GM21528 (cell line): ENCODE results near the gene COMP.
"Not testable (repeated sequence)": the region's sequence is repeated elsewhere in the genome, so short reads cannot be mapped to it uniquely, and the experiment has no call there.

Source experiments
- ATAC-seq: cut with Tn5 transposase; IDR thresholded peaks from one replicate; pipeline ENCODE4 v1.9.1; 2021; ENCODE audit warnings: mild to moderate bottlenecking, moderate library complexity; ENCODE audit not compliant: unreplicated experiment, low FRiP score

The COMP gene

GRCh38 chr19:18790566-18791314 lies at the start of gene COMP:
TSS of gene COMP (minus strand) at chr19:18791305. CDS start at chr19:18791269, 36 bp downstream.
- ATAC-seq, result no peak

DNA sequence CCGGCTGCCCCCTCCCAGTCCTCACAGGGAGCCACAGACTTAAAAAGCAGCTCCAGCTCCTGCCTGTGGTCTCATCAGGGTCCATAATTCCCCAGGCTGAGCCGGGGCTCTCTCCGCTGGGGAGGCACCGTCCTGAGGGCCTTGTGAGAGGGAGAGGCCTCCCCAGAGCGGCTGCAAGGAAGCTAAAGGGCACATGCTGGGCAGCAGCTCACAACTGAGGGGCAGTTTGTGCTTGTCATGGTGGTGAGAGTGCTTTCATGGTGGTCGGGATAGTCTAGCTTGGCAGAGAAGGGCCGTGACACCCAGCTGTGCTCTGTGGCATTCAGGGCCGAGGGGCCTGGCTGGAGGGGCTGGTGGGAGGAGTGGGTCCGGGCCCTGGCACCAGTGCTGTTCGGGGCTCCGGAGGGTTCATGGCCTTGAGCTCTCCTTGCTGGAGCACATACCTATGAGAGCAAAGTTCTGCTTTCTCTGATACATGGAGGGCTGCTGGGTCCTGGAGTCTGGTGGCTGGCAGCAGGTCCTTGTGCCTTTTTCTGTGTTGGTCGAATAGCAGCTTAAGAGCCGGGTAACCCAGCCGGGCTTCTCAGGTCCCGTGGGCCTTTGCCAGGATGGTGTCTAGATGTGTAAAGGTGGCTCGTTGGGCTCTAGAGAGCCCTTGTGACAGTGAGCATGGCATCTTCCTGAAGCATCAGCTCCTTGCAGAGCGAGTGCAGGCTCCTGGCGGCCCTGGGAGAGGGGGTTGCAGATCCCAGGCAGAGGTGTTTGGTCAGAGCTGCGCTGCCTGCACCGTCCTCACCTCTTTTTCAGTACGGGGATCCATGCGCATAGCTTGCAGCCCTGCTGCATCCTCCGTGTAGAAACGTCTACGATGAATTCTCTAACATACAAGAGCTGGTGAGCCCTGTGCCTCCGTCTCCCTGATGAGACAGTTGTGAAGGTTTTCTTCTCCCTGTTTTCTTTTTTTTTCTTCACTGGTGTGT lies 49.5 kb upstream of the COMP start:
- no peak for ATAC-seq

DNA sequence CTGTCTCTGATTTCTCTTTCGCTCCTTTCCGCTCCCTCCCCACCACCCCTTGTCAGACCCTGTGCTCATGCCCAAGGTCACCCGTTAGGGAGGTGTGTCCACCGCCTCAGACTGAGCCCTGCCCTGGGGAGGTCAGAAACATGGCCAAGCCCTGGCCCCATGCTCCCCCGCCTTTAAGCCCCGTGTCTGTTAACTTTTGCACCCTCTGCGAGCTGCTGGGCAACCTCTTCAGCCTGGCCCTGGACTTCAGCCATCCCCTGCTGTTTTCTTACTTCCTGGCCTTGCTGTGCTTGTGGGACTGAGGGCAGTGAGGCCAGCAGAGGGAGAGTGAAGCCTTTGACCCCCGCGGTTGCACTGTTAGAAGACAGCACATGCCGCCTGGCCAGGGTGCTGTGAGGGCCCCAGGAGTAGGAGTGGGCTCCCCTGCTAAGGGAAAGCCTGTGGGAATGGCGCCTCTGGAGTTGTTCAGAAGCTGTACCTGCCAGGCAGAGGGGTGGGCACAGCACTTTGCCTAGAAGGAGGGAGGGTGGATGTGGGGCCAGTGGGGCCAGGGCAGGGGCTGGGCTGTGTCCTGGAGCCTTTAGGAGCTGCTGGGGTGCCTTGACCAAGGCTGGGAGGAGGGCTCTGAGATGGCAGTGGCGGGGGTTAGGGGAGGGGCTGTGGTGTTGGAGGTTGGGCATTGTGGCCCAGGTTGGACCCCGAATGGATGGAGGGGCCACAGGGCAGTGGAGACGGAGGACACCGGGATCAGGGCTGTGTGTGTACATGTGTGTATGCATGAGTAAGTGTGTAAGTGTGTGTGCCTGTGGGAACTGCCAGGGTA lies 48.6 kb upstream of the COMP start:
- ATAC-seq, result no peak

DNA sequence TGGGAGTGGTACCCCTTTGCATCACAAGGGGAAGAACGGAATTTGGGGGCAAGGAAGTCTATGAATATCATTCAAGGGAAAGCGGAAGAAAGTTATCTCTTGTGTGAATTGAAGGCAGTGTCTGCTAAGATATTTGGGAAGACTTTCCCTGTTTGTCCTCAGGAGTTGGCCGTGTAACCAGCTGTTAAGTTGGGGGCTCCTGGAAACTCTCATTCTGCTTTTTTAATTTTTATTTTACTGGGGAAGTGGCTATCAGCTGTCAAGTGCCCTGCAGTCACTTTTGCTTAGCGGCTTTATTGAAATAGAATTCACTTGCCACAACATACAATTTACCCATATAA lies 43.5 kb upstream of the COMP start:
- ATAC-seq, result no peak

- ATAC-seq, result no peak
These were observed 42.9 kb upstream of the COMP start for GRCh38 chr19:18833849-18834643.

DNA sequence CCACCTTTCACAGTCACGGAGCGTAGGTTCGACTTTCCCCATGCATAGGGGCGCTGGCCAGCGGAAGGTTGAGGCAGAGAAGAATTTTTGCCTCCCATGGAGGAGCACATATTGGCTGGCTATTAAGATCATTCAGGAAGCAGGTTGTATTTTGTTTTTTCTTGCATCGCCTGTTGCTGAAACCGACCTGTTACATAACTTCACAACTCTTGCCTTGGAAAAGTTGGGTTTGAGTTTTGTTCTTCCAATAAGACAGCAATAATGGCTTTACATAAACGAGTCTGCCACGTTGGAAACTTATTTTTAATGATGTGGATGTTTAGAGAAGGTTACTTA lies 42.0 kb upstream of the COMP start:
- ATAC-seq, result no peak

DNA sequence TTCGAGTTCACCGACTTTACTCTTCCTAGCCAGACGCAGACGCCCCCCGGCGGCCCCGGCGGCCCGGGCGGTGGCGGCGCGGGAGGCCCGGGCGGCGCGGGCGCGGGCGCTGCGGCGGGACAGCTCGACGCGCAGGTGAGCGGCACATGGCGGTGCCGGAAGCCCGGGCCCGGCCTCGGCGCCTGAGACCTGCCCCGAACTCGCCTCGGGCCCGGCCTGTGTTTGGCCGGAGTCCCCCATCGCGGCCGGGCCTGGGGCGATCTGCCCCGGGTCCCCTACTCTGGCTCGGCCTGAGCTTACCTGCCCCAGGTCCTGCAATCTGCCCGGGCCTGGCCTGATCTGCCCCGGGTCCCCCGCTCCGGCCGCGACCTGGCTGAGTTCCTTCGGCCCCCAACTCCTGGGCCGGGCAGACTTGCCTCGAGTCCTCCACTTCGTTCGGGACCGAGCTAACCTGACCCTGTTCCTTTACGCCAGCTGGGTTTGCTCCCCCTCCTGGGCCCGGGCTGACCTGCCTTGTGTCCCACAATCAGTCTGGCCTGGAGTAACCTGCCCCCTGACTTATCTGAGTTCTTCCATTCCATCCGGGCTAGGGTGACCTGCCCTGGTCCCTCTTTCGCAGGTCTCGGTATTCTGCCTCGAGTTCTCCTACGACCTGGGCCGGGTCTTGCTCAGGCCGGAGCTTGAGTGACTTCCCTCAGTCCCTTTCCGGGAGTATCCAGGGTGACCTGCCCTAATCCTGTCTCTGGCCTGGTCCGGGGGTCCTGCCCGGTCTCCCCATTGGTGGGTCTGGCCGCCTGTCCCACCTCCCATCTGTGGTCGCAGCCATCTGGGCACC lies 41.4 kb upstream of the COMP start:
- peak; percentile 33 for ATAC-seq

GRCh38 chr19:18831524-18832305 lies 40.6 kb upstream of the COMP start, which contains the start of gene UPF1:
TSS of gene UPF1 (plus strand) at chr19:18831959. CDS start at chr19:18832210, 251 bp downstream.
- ATAC-seq, result peak; percentile 66

DNA sequence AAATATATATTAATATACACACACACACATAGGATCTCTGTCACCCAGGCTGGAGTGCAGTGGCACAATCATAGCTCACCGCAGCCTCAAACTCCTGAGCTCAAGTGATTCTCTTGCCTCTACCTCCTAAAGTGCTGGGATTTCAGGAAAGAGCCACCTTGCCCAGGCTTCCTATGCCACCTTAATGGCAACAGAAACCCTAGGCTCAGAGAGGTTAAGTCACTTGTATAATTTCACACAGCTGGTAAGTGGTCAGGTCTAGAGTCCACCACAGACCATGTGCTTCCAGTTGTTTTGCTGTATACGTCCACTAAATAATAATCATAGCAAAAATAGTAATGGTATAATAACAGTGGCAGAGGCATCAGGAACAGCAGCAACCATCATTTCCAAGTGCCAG lies 39.4 kb upstream of the COMP start:
- no peak for ATAC-seq

DNA sequence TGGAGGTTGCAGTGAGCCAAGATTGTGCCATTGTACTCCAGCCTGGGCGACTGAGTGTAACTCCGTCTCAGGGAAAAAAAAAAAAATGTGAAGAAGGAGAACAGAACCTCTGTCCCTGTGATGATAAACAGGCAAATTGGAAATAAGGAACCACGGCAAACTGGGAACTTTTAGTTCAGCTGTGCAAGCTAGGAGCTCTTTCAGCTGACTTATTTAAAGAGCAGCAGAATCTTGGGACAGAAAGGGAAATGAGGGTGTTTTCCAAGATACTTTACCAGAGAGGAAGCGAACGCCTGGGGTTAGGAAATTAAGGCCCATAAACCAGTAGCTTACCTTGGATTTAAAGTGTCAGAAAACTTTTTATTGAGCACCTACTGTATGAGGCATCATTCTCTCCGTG lies 37.7 kb upstream of the COMP start:
- ATAC-seq, result no peak

- ATAC-seq, result no peak
These were observed 26.5 kb upstream of the COMP start for GRCh38 chr19:18817574-18817973.

DNA sequence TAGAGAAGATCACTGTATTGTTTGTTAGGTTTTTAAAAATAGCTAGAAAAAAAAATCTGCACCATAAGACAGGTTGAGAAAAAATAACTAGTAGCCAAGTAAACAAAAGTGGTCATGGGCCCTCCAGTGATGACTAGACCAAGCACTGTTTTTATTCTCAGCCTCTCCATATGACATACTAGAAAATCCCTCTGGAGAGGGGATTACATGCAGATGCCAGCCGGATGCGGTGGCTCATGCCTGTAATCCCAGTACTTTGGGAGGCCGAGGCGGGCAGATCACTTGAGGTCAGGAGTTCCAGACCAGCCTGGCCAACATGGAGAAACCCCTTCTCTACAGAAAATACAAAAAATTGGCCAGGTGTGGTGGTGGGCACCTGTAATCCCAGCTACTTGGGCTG lies 25.5 kb upstream of the COMP start:
- ATAC-seq, result not testable (repeated sequence)

DNA sequence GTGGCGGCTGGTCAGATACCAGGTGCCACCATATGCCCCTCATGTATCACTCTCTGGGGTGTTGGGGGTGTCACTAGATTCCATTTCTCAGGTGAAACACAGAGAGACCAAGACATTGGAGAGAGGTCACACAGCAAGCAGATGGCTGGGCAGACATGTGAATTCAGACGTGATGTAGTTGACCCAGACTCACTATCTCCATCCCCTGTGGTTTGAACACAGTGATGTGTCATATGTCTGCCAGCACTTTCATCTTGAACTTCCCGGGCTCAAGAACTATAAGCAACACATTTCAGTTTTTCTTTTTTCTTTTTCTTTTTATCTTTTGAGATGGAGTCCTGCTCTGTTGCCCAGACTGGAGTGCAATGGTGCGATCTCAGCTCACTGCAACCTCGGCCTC lies 24.6 kb upstream of the COMP start:
- ATAC-seq, result no peak

DNA sequence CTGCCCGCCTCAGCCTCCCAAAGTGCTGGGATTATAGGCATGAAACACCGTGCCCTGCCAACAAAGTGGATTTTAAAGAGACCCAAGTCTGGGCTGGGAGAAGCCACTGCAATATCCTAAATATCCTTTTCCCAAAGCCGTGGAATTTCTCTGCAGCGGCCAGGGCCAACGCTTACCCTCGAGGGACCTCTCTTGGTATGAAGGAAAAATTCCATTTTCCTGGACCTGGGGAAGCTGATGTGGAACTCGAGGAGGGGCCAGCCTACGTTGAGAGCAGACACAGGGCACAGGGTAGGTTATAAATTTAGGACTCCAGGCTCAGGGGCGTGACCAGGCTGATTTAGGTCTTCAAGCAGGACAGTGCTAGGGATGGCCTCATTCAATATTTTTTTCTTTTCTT lies 23.0 kb upstream of the COMP start:
- ATAC-seq, result no peak

GRCh38 chr19:18811638-18812037 lies 20.5 kb upstream of the COMP start:
- not testable (repeated sequence) for ATAC-seq

- ATAC-seq, result no peak
These were observed 18.2 kb upstream of the COMP start for GRCh38 chr19:18809149-18809868.

- ATAC-seq, result no peak
These were observed 16.8 kb upstream of the COMP start for GRCh38 chr19:18807861-18808331.

- no peak for ATAC-seq
These were observed 13.5 kb upstream of the COMP start for GRCh38 chr19:18804643-18805042.
